Activated T-helper 9 cell treated with anti-CD3 and anti-CD28 coated beads, Interleukin-2, amount 50 U/mL, for 16 hours (primary cell): ENCODE data around the gene ANKRD13D.
"Not testable (repeated sequence)": the region's sequence is repeated elsewhere in the genome, so short reads cannot be mapped to it uniquely, and the experiment has no call there.

Experiments used
- DNase-seq: peaks from one replicate; pipeline ENCODE4 v3.0.0-alpha.2; 2020; ENCODE audit warnings: low read depth

The ANKRD13D gene

DNA sequence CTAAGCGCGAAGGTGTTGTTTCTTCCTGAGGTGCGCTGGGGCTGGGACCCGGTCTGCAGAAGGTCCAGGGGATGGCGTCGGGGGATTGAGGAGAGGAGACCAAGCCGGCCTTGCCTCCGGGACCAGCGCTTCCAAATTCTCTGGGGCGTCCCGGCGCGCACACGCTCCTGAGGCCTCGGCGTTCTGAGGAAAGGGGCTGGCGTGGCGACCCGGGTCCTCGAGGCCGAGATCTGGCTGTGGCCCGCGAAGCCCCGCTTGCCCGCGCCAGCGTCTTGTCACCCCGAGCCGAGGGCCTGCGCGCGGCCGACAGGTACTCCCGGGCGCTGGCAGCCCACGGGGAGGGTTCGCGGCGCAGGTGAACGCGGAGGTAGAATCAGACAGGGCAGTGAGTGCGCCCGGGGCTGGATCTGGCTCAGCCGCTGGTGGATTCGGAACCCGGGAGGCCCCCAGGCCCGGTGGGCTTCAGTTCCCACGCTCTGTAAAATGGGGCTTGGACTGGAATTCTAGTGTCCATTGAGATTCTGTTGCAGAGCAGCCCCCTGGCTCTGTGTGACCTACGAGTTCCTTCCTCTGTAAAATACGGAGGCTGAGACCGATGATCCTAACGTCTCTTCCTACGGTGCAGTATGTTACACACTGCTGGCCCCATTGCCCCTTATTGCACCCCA is 28.9 kb downstream of the ANKRD13D start:
- DNase-seq: no peak

DNA sequence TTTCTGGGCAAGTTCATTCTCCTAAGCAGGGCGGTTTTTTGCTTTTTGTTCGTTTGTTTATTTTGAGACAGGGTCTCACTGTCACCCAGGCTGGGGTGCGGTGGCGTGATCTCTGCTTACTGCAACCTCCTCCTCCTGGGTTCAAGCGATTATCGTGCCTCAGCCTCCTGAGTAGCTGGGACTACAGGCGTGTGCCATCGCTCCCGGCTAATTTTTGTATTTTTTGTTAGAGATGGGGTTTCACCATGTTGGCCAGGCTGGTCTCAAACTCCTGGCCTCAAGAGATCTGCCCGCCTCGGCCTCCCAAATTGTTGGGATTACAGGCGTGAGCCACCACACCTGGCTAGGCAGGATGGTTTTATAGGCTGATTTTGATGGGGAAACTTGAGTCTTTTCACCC is 29.8 kb downstream of the ANKRD13D start:
- DNase-seq: not testable (repeated sequence)

DNA sequence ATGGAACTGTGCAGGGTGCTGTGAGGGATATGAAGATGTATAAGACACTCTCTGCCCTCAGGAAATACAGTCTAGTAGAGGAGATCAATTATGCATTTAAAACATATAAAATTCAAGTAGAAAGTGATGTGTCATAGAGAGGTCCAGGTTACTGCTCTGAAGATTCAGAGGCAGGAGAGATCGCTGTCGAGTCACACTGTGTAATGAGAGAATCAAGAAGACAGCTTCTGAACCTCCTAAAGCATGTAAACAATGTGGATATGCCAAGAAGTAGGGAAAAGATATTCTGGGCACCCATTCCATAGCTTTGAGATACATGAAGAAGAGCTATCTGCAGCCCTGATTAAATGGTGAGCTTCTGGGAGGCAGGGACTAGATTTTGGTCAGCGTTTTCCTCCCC is 30.9 kb downstream of the ANKRD13D start:
- DNase-seq: no peak

DNA sequence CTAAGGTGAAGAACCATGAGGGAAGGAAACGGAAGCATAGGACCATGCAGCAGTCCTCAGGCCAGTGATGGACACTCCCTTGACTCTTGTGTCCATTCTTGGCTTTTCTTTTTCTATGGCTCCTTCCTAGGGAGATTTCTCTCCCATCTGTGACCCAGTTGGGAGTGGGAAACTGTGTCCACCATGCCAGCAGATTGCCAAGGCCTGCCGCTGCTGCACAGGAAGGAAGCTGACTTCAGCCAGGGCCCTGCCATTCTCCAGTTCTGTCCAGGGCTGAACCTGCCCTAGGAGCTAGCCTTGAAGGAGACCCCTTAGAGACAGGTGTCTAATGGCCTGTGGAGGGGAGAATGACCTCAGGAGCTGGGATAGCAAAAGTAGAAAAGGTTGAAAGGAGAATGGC is 31.6 kb downstream of the ANKRD13D start:
- DNase-seq: no peak

DNA sequence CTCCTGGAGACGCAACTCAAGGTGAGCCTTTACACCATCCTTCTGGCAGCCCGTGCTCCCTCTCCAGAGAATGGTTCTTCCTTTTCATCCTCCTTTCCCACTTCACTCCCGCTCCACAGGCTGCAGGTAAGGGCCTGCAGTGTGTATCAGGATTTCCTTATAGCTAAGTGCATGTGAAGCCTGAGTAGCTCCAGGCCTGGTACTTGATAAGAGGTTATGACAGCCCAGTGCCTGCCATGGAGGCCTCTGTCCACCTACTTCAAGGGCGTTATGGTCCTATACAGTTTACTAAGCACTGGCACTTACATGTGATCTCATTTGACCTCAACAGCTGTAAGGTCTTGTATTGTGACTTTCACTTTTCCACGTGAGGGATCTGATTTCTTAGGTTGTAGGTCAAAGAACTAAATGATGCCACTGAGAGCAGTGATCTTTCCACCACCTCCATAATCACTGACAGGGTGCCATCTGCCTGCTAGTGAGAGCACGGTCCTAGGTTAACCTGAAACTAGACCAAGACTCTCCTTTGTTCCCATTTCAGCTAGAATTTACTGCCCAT is 32.3 kb downstream of the ANKRD13D start:
- DNase-seq: no peak

DNA sequence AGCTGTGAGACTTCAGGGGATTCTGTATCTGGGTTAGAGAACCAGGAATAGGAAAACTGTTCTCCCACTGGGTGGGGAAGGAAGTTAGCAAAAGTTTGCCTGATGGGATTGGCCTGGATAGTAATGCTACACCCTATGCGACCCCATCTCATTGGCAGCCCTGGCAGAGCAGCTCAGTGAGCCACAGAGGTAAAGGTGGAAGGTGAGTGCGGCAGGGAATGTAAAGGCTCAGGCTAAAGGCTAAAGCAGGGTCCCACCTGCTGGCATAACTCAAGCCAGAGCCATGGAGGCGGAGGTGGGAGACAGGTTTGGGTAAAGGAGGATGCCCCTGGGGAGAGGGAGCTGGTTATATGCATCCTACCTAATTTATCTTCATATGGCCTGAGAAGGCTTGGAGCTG is 32.9 kb downstream of the ANKRD13D start:
- no peak for DNase-seq

DNA sequence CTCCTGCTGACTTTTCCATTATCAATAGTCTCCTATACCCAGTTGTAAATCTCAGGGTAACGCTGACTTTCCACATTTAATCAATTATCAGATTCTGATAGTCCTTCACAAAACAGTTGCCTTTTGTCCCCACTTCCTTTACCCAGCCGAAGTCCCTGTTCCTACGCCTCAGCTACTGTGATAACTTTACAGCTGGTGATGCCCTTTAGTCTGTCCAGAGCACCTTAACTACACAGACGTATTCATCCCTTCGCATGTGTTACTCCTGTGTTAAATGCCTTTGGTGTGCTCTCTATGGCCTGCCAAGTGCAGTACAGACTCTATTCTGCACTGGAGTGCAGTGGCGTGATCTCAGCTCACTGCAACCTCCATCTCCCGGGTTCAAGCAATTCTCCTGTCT is 34.4 kb downstream of the ANKRD13D start:
- DNase-seq: no peak

DNA sequence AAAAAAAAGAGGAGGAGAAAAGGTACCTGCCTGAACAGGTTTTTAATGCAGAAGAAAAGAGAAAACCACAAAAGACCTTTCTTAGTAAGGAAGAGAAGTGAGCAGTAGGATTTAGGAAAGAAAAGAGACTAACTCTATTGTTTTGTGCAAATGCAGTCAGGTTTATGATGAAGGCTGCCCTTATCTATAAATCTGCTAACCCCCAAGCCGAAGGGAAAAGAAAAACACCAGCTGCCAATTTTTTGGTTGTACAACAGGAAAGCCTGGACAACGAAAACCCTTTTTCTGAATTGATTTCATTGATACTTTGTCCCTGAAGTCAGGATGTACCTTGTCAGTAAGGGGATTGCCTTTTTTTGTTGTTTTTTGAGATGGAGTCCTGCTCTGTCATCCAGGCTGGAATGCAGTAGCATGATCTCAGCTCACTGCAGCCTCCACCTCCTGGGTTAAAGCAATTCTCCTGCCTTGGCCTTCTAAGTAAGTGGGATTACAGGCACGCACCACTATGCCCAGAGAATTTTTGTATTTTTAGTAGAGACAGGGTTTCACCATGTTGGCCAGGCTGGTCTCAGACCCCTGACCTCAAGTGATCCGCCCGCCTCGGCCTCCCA is 43.1 kb downstream of the ANKRD13D start:
- no peak for DNase-seq

DNA sequence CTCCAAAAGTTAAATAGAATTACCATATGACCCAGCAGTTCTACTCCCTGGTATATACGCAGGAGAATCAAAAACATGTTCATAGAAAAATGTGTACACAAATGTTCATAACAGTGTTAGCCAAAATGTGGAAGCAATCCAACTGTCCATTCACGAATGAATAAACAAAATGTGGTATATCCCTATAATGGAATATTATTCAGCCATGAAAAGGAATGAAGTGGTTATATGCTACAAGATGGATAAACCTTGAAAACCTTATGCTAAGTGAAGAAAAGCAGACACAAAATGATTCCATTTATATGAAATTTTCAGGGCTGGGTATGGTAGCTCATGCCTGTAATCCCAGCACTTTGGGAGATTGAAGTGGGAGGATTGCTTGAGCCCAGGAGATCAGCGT is 48.2 kb downstream of the ANKRD13D start:
- DNase-seq: no peak

DNA sequence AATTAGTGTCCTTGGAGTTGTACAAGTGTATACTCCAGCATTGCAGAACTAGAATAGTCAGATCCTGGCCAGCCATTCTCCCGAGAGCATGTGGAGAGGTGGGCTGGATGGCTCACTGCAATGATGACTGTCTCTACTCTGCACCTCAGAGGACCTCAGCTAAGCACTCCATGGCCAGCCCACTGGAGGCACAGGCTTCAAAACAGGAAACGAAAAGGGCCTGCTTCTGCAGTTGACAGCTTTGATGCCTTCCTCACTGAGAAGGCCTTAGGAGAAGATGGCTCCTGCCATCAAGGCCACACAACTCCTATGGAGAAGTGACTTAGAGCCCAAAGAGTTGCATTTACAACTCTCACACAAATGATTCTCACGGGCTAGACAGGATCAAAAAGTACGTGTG is 55.2 kb downstream of the ANKRD13D start:
- DNase-seq: no peak

DNA sequence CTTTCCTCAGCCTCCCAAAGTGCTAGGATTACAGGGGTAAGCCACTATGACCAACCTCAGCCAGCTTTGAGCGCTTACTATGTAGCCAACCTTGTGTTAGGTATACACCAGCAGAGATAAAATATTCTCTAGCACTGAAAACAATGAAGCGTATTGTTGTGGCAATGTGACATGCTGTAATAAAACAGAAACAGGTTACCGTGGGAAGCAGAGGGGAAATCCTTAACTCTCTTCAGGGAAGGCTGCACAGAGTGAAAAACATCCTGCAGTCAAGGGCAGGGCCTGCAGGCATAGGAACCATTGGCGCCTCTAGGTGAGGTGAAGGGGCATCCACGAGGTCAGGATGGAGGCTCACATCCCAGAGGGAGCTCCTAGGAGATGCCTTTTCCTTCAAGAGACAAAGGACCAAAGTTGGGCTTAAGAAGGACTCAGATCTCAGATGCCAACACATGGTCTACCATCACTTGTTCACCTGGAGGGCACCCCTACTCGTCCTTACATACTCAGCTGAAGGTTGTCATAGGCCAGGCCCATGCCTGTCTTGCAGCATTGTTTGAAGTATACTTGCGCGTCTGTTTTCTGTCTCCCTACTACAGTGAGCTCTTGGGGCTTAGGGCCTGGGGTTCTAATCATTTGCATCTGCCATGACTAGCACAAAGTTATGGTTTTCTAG is 56.3 kb downstream of the ANKRD13D start:
- no peak for DNase-seq

DNA sequence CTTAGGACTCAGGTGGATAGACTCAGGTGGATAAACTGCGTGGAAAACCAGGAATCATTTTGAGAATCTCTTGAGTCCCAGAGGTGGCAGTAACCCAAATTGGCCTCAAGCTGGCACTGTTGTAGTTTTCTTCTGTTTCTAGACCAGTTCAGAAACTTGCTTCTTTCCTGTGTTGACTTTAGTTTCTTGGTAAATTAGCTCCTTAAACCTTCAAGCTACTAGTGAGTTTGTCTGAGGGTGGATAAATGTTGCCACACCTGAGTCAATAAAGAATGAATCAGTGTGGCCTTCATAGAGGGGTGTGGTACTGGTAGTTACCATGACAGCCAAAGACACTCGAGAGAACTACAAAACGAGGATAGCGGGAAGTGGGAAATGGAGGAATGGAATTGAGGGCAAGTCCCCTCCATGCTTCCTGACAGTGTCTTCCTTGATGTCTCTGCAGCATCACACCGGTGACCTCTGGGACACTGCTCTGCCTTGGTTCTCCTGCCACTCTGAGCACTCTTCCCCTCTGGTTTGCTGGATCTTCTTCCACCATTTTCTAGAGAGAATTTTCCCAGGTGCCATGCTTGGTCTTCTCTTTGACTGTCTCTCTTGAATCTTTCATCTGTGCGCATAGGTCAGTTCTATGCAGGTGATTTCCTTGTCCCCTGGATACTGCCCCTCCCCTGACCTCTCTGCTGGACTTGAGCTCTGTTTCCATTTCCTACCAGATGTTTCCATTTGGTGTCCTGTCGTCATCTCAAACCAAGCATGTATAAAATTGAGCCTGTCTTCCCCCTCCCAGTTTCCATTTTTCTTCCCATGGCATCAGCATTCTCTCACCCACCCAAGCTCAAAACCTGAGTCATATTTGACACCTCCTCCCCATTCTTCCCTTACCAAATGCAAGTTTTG is 57.1 kb downstream of the ANKRD13D start:
- no peak for DNase-seq

DNA sequence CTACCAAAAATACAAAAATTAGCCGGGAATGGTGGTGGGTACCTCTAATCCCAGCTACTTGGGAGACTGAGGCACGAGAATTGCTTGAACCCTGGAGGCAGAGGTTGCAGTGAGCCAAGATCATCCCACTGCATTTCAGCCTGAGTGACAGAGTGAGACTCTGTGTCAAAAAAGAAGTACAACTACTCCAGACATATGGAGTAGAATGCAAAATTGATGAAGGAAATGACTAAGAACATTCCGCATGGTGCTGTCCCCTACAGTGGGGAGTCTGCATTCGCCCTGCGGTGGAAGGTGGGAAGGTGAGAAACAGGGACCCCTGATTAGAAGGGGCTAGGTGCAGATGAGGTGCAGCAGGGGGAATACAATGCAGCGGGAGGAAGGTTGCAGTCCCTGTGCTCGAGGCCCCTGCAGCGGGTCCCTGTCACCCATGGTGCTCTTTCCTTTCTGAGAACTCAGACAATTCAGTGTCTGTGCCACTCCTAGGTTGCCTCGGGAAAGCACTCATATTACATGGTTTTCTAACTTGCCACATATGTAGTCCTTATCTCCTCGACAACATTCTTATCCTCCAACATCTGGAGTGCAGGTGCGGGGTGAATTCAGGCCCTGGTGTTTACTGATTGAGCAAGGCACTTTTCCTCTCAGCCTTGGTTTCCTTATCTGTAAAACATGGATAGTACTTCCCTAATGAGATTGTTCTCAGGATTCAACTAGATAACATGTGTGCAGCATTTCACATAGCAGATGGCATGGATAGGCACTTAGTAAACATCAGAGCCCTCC is 59.1 kb downstream of the ANKRD13D start:
- no peak for DNase-seq

DNA sequence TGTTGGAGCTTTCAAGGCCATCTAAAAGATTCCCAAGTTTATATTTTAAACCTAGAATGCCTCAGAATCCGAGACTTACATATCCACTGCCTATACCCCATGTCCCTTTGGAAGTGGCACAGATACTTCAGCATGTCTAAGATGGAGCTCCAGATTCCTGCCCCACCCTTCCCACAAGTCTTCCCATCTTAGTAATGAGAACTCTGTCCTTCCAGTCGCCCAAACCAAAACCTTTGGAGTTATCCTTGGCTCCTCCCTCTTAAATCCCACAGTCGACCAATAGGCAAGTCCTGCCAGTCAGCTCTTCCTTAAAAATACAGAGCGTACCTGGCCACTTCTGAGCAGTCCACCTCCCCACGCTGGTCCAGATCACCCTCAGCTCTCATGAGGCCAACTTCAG is 59.9 kb downstream of the ANKRD13D start:
- DNase-seq: no peak

DNA sequence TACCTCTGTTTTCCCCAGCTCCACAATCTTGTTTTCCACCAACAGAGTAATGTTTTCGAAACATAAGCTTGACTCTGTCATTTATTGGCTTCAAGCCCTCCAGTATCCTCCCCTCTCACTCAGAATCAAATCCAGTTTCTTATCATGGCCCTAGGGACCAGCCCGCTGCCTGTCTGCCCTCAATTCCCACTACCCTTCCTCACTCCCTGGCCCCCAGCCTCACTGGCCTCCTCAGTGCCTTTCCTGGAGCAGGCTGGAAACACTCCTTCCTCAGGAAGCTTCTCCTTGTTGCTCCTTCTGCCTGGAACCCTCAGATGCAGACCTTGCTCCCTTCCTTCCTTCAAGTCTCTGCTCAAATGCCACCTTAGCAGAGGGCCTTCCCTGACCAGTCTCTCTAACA is 60.4 kb downstream of the ANKRD13D start:
- DNase-seq: no peak

DNA sequence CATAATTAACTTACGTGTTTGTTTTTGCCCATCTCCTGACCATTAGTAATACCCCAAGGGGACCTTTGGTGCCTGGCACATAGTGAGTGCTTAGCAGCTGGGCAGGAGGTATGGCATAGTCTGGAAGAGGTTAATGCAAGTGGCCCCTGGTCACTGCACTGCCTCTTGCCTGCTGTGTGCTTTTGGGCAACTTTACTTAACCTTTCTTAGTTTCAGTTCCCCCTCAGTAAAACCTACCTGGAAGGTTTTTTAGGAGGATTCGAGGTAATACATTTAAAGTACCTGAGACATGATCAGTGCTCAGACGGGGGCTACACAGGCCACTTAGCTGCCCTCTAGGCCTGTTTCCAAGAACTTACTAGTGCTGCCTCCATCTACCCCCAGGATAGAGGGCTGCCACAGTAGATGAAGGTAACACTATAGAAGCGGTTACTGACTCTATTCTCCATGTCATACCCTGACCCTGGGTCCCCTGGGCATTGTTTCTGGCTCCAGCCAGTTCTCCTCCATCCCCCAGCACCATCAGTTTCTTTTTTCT is 60.9 kb downstream of the ANKRD13D start:
- DNase-seq: no peak

DNA sequence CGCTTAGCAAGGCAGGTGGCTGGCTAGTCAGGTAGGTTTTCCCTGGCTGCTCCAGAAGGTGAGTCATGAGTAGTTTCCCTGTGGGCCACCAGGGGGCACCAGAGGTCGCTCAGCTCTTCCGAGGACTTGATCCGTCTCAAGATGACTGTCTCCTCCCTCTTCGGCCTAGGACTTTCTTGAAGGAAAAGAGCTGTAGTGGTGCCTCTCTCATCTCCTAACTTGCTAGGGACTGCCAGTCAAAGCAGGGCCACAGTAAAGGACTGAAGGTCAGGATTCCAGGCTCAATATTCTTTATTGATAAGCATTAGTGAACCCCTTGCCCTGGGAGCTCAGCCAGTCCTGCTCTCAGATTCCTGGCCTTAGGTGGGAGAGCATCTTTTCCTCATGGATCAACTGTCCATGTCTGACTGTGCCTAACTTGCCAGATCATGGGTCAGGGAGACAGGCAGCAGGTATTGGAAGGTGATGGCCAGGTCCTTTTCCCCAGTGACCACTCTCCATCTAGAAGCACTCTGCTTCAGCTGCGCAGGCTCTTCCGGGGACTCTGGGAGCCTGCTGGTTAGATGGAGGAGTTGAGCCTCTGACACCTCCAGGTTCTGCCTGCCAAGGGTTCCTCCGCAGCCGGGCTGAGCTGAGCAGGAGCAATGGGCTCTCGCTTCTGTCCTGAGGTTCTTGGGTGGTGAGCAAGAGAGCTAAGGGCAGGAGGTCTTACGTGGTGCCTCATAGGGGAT is 62.3 kb downstream of the ANKRD13D start:
- peak; percentile 48 for DNase-seq
